Glutamatergic neuron (in vitro differentiated cells): ENCODE data around the gene C11orf21. TPM values are rescaled to one million over a fixed set of nuclear protein-coding genes. Genes with fewer than 3 reads are reported as not detected.

Experiments used
- DNase-seq: peaks from one replicate; pipeline ENCODE4 v3.0.0; 2022
- H3K27ac Mint-ChIP-seq: one replicate; pipeline ENCODE4 v1.8.0; 2020; ENCODE audit warnings: mild to moderate bottlenecking, mixed read lengths, inconsistent platforms; ENCODE audit not compliant: unreplicated experiment
- H3K27me3 Mint-ChIP-seq: one replicate; pipeline ENCODE4 v1.8.0; 2020; ENCODE audit warnings: mild to moderate bottlenecking, moderate library complexity, mixed read lengths, inconsistent platforms; ENCODE audit not compliant: unreplicated experiment
- H3K36me3 Mint-ChIP-seq: one replicate; pipeline ENCODE4 v1.8.0; 2020; ENCODE audit warnings: mild to moderate bottlenecking, mixed read lengths, inconsistent platforms; ENCODE audit not compliant: unreplicated experiment
- H3K4me1 Mint-ChIP-seq: one replicate; pipeline ENCODE4 v1.8.0; 2020; ENCODE audit warnings: mild to moderate bottlenecking, low read depth, mixed read lengths, inconsistent platforms; ENCODE audit not compliant: unreplicated experiment
- H3K4me3 Mint-ChIP-seq: one replicate; pipeline ENCODE4 v1.8.0; 2020; ENCODE audit warnings: mild to moderate bottlenecking, mixed read lengths, inconsistent platforms; ENCODE audit not compliant: unreplicated experiment
- H3K9me3 Mint-ChIP-seq: one replicate; pipeline ENCODE4 v1.8.0; 2020; ENCODE audit warnings: mild to moderate bottlenecking, moderate library complexity, mixed read lengths, inconsistent platforms; ENCODE audit not compliant: unreplicated experiment
- total RNA-seq: library from RNA; stranded (reverse); fragmentation: NEBNext Ultra II Directional; extraction: Animal tissue kit (Norgen Biotek cat#: 25700); gene quantifications from one replicate; pipeline ENCODE4 v1.2.1, GENCODE V29; 2021; ENCODE audit not compliant: unreplicated experiment
- TF ChIP-seq, protein P1 (sequence below): fragments of 200-600 bp; sonication (generic); IDR thresholded peaks from one replicate; pipeline ENCODE4 v1.5.0; 2021; ENCODE audit not compliant: partially characterized antibody, unreplicated experiment

Gene C11orf21
- total RNA-seq, 1 donor from 2014 or later, result not detected

DNA sequence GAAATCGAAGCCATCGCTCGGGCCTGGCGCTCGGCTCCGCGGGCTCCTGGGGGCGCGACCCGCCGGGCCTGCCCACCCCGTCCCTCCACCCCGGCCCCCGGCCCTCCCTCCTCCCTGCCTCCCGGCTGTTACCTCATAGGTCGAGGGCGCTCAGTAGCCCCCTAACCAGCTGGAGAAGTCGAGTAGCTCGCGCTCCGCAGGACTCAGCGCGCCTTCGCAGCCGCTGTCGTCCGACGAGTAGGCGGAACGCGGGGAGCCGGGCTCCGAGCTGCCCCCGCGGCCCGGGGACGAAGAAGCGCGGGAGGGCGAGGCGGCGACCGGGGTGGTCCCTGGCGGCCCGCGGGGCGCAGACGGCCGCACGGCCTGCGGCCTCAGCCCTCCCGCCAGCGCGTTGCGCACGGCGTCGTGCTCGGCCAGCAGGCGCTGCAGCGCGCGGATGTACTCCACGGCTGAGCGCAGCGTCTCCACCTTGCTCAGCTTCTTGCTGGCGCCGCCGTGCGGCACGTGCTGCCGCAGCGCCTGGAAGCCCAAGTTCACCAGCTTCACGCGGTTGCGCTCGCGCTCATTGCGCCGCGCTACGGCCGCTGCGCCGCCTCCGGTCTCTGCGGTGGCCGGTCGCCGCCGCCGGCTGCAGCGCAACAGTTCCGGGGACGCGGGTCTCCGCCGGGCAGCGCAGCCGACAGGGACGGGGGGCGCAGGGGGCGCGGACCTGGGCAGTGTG, 32.0 kb downstream of the C11orf21 start:
- DNase-seq, result peak; percentile 75
- peaks cover 38% of the 10 kb centered on the region for H3K27me3 Mint-ChIP-seq
- H3K27ac Mint-ChIP-seq, result no peak overlapping the region
- peaks cover 5% of the 10 kb centered on the region for H3K36me3 Mint-ChIP-seq
- H3K4me1 Mint-ChIP-seq, result peaks cover 2% of the 10 kb centered on the region
- TF ChIP-seq, protein P1, sequence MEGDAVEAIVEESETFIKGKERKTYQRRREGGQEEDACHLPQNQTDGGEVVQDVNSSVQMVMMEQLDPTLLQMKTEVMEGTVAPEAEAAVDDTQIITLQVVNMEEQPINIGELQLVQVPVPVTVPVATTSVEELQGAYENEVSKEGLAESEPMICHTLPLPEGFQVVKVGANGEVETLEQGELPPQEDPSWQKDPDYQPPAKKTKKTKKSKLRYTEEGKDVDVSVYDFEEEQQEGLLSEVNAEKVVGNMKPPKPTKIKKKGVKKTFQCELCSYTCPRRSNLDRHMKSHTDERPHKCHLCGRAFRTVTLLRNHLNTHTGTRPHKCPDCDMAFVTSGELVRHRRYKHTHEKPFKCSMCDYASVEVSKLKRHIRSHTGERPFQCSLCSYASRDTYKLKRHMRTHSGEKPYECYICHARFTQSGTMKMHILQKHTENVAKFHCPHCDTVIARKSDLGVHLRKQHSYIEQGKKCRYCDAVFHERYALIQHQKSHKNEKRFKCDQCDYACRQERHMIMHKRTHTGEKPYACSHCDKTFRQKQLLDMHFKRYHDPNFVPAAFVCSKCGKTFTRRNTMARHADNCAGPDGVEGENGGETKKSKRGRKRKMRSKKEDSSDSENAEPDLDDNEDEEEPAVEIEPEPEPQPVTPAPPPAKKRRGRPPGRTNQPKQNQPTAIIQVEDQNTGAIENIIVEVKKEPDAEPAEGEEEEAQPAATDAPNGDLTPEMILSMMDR, result no peak
- H3K9me3 Mint-ChIP-seq, result peaks cover 10% of the 10 kb centered on the region
- H3K4me3 Mint-ChIP-seq, result no peak overlapping the region

DNA sequence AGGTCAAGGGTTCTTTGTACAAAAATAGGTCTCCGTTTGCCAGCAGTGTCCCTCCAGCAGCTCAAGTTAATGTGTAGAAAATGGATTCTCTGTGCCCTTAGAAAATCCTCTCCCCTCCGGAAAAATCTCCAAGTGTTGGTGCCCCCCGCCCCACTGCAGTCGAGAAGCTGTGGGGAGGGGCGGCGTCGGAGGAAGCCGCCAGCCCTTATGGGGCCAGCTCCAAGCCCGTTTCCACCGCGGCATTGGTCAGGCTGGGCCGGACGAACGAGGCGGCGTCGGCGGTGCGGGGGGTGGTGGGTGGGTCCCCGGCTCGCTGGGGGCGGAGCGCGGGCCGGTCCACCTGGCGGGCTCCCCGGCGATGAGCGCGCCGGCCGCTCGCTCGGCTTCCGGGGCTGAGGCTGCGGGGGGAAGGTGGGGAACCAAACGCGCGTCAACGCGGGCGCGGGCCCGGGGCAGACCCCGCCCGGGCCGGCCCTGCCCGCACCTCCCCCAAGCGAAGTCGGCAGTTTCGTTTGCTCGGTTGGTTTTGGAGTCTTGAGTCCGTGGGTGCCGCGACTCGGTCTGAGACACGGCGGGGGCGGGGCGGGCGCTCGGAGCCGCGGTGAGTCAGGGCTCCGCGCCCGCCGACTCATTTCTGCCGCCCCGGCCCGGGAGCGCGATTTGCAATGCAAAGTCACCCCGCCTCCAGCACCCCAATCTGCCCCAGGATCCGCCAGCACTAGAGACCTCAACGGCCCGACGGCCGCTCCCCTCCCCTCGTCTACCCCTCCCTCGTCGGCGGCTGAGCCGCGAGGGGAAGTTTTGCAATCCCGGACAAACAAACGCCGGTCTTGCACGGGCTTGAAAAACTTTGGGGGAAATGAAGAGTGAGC, 32.8 kb downstream of the C11orf21 start:
- Mint-ChIP-seq H3K27me3 (peaks cover 35% of the 10 kb centered on the region), H3K27ac (no peak overlapping the region), H3K9me3 (peaks cover 8% of the 10 kb centered on the region), H3K4me3 (peak overlapping the region; percentile 44), H3K36me3 (peaks cover 5% of the 10 kb centered on the region), H3K4me1 (peaks cover 2% of the 10 kb centered on the region)
- DNase-seq, result no peak
- TF ChIP-seq, protein P1, result no peak

DNA sequence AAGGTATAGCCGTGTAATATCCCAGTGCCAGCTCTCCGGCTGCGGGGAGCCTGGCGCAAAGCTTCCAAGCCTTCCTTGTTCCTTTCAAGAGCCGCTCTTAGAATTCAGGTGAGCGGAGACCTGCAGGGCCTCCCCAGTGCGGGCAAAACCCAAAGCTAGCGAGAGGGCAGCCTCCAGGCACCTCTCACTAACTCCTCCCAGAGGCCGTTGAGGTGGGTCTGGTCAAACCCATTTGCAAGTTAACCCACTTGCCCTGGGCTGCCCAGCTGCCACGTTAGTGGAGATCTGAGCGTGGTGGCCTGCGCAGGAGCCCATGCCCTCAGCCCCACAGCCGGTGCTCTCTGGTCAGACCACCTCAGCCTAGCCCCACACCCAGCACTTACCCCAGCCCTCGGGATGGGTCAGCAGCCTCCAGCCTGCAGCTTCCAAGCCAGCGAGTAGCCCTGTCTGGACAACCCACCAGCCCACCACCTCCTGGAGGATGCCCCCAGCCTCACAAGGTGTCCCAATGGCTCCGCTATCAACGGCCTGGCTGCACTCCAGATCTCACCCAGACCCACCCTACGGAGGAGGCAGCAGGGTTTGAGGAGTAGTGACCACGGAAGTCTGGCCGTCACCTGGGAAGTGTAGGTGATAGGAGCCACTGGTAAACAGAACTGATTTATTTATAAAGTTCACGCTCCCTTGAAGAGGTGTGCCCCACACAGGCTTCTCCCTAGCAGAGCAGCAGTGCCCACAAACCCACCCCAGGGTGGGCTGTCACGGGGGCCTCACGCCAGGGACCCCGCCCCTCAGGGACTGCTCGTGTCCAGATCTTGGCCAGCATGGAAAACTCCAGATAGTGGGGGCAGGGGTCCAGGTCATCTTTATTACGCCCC, 33.6 kb downstream of the C11orf21 start:
- peaks cover 1% of the 10 kb centered on the region for H3K36me3 Mint-ChIP-seq
- TF ChIP-seq, protein P1, result no peak
- H3K27me3 Mint-ChIP-seq, result peaks cover 29% of the 10 kb centered on the region
- H3K4me1 Mint-ChIP-seq, result peaks cover 2% of the 10 kb centered on the region
- peaks cover 6% of the 10 kb centered on the region for H3K9me3 Mint-ChIP-seq
- no peak for DNase-seq
- peak overlapping the region; percentile 44 for H3K4me3 Mint-ChIP-seq
- no peak overlapping the region for H3K27ac Mint-ChIP-seq

DNA sequence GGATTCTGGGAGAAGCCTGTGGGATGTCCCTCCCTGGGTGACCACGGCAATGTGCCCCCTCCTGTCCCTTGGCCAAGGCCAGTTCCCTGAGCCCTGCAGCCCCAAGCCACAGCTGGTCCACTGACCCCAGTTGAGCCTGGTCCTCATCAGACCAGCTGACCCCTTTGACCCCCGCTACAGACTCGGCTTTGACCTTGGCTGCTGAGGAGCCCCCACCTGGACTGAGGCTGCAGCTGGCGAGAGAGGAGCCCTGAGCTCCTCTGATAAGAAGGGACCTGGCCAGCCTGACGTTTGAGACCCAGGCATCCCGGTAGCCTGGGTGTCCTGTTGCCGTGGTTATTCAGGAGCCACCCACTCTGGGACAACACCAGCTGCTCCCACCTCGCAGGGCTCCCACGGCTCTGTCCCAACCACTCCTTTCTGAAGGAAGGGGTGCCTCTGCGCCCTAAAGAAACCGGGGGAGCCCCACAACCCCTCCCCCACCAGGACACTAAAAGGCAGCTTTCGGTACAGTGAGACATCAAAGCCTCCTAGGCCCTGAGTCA, 34.3 kb downstream of the C11orf21 start:
- TF ChIP-seq, protein P1, result no peak
- H3K36me3 Mint-ChIP-seq, result no peaks in the 10 kb centered on the region
- no peak overlapping the region for H3K27ac Mint-ChIP-seq
- H3K9me3 Mint-ChIP-seq, result no peaks in the 10 kb centered on the region
- no peak for DNase-seq
- H3K4me3 Mint-ChIP-seq, result no peak overlapping the region
- peaks cover 2% of the 10 kb centered on the region for H3K4me1 Mint-ChIP-seq
- peaks cover 23% of the 10 kb centered on the region for H3K27me3 Mint-ChIP-seq
